Neutrophil (primary cell): ENCODE data around the gene ADAMTS16.

ENCODE experiments used
- H3K27ac ChIP-seq: fragments of 200-600 bp; sonication (generic); 2 replicates; pipeline ENCODE4 v1.5.1; 2016; ENCODE audit warnings: mild to moderate bottlenecking, moderate library complexity
- H3K27me3 ChIP-seq: fragments of 200-600 bp; sonication (generic); 2 replicates; pipeline ENCODE4 v1.6.0; 2016; ENCODE audit warnings: mild to moderate bottlenecking
- H3K36me3 ChIP-seq: fragments of 200-600 bp; sonication (generic); 2 replicates; pipeline ENCODE4 v1.5.1; 2017
- H3K4me1 ChIP-seq, 2 experiments: fragments of 200-600 bp in 1 of 2; sonication (generic) in 1 of 2; 1 replicate in 1 of 2; 2 replicates in 1 of 2; pipeline versions ENCODE4 v1.5.1 to v1.6.1; 2013 to 2016; ENCODE audit warnings: low read depth in 1 of 2, low read length in 1 of 2, mild to moderate bottlenecking in 1 of 2, moderate library complexity in 1 of 2; ENCODE audit not compliant: control insufficient read depth in 1 of 2, insufficient read depth in 1 of 2
- H3K4me3 ChIP-seq, 2 experiments: fragments of 200-600 bp in 1 of 2; sonication (generic) in 1 of 2; 1 replicate in 1 of 2; 2 replicates in 1 of 2; pipeline ENCODE4 v1.5.1; 2013 to 2016; ENCODE audit warnings: low read depth in 1 of 2, low read length in 1 of 2, mild to moderate bottlenecking in 1 of 2, moderate library complexity in 1 of 2
- H3K9me3 ChIP-seq: fragments of 200-600 bp; sonication (generic); 2 replicates; pipeline ENCODE4 v1.5.1; 2016
- TF ChIP-seq, protein P1 (sequence below): fragments of 200-600 bp; sonication (generic); IDR thresholded peaks from 2 replicates; pipeline ENCODE4 v1.5.1; 2016; ENCODE audit warnings: antibody characterized with exemption

Gene ADAMTS16

GRCh38 chr5:5104550-5104949 is 35.6 kb upstream of the ADAMTS16 start:
- TF ChIP-seq, protein P1, sequence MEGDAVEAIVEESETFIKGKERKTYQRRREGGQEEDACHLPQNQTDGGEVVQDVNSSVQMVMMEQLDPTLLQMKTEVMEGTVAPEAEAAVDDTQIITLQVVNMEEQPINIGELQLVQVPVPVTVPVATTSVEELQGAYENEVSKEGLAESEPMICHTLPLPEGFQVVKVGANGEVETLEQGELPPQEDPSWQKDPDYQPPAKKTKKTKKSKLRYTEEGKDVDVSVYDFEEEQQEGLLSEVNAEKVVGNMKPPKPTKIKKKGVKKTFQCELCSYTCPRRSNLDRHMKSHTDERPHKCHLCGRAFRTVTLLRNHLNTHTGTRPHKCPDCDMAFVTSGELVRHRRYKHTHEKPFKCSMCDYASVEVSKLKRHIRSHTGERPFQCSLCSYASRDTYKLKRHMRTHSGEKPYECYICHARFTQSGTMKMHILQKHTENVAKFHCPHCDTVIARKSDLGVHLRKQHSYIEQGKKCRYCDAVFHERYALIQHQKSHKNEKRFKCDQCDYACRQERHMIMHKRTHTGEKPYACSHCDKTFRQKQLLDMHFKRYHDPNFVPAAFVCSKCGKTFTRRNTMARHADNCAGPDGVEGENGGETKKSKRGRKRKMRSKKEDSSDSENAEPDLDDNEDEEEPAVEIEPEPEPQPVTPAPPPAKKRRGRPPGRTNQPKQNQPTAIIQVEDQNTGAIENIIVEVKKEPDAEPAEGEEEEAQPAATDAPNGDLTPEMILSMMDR = no peak
- Histone ChIP-seq H3K9me3 (no peaks in the 10 kb centered on the region), H3K36me3 (no peaks in the 10 kb centered on the region), H3K27ac (no peak overlapping the region), H3K27me3 (no peaks in the 10 kb centered on the region), H3K4me1 (no peaks in the 10 kb centered on the region), H3K4me3 (no peak overlapping the region)

- no peaks in the 10 kb centered on the region for H3K27me3 ChIP-seq
- H3K27ac ChIP-seq = no peak overlapping the region
- no peak overlapping the region for H3K4me3 ChIP-seq
- TF ChIP-seq, protein P1 = no peak
- no peaks in the 10 kb centered on the region for H3K36me3 ChIP-seq
- no peaks in the 10 kb centered on the region for H3K9me3 ChIP-seq
- no peaks in the 10 kb centered on the region for H3K4me1 ChIP-seq
Measured at GRCh38 chr5:5105531-5105930, 34.6 kb upstream of the ADAMTS16 start.

DNA sequence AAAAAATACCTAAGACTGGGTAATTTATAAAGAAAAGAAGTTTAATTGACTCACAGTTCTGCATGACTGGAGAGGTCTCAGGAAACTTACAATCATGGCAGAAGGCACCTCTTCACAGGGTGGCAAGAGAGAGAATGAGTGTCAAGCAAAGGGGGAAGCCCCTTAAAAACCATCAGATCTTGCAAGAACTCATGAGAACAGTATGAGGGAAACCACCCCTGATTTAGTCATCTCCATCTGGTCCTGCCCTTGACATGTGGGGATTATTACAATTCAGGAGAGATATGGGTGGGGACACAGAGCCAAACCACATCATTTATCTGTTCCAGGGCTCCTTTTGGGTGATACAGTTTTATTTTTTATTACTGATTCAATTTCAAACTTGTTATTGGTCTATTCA is 23.2 kb upstream of the ADAMTS16 start:
- Histone ChIP-seq H3K27me3 (no peaks in the 10 kb centered on the region), H3K9me3 (no peaks in the 10 kb centered on the region), H3K4me1 (no peaks in the 10 kb centered on the region), H3K4me3 (no peak overlapping the region), H3K36me3 (no peaks in the 10 kb centered on the region), H3K27ac (no peak overlapping the region)
- TF ChIP-seq, protein P1 = no peak

DNA sequence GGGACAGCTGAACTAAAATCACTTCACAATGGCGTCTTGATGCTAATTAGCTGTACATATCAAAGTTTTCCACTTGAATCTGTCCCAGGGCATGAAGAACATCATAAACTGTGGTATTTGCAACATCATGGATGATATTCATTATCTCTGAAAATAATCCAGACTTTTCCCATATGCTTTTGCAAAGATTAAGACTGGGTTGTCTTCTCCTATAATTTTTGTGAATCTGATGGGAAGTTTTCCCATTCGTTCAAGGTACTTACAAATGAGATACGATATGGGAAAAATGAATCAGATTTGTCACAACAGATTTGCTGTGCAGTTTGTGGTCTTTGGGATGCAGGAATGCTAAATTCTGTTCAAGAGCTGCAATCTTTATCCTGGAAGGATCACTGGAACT is 17.4 kb upstream of the ADAMTS16 start:
- H3K4me3 ChIP-seq = no peak overlapping the region
- no peak overlapping the region for H3K27ac ChIP-seq
- H3K4me1 ChIP-seq = no peaks in the 10 kb centered on the region
- no peaks in the 10 kb centered on the region for H3K9me3 ChIP-seq
- no peaks in the 10 kb centered on the region for H3K27me3 ChIP-seq
- TF ChIP-seq, protein P1 = no peak
- no peaks in the 10 kb centered on the region for H3K36me3 ChIP-seq

DNA sequence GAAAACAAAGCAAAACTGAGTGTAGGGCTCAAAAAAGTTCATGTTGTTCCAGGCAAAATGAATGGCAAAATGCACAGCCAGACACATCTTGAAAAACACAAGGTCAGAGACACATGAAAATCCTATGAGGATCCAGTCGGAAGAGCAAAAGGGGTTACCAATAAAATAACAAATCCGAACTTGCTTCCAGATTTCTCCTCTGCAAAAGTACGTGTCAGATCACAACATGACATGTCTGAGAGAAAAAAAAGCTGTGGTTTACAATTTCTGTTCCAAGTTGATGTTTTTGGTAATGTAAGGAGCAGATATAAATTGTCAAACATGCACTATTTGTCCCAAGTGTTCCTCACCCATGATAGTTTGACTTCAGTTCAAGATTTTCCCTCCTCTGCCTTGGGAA is 15.9 kb upstream of the ADAMTS16 start:
- TF ChIP-seq, protein P1 = no peak
- H3K4me3 ChIP-seq = no peak overlapping the region
- H3K4me1 ChIP-seq = no peaks in the 10 kb centered on the region
- H3K36me3 ChIP-seq = no peaks in the 10 kb centered on the region
- H3K9me3 ChIP-seq = no peaks in the 10 kb centered on the region
- no peak overlapping the region for H3K27ac ChIP-seq
- H3K27me3 ChIP-seq = no peaks in the 10 kb centered on the region

DNA sequence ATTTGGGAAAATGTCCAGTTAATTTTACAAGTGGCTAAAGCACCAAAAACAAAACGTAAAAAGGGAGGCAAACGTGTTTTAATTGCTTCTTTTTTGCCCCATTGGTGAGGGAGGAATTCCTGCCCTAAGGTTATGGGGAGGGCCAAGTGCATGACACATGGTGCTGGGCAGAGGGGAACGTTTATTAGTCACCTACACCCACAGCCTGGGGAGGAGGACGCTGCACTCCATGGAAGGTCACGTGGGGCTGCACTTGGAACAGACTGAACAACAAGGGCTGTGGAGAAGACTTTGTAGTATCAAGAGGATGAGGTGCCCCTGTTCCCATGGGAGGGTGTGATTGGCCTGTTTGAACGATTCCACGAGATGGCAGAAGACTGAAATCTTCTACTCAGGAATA is 13.7 kb upstream of the ADAMTS16 start:
- TF ChIP-seq, protein P1 = no peak
- Histone ChIP-seq H3K4me1 (no peaks in the 10 kb centered on the region), H3K36me3 (no peaks in the 10 kb centered on the region), H3K9me3 (no peaks in the 10 kb centered on the region), H3K27me3 (no peaks in the 10 kb centered on the region), H3K27ac (no peak overlapping the region), H3K4me3 (no peak overlapping the region)
